ENCODE results near the gene NSUN7. TPM values are rescaled to one million over a fixed set of nuclear protein-coding genes. Genes with fewer than 3 reads are reported as not detected.
A peak's percentile ranks its signal among the peaks of the same experiment; 100 is the strongest.

Gene NSUN7
- total RNA-seq, 3 donors from 2014 or later, result 0.80 to 19.3 (median 9.5) TPM

GRCh38 chr4:40838742-40839141 is 89.0 kb downstream of the NSUN7 start:
- no peaks in the 10 kb centered on the region for H3K9me3 ChIP-seq
- no peak overlapping the region for H3K27ac ChIP-seq
- H3K27me3 ChIP-seq, result no peaks in the 10 kb centered on the region
- H3K36me3 ChIP-seq, result no peaks in the 10 kb centered on the region
- H3K4me3 ChIP-seq, result no peak overlapping the region
- peaks cover 0 to 5% of the 10 kb centered on the region in 2 donors for H3K4me1 ChIP-seq
- DNase-seq (ENCODE audit: low spot score in 2 of 2), result no peak
- intact Hi-C loops (cut with DNase I; ENCODE audit: low total_unique reads), result no loop called here
- no peak for TF ChIP-seq POLR2AphosphoS5 (IDR thresholded peaks at IDR 0.05)
- no peak for TF ChIP-seq POLR2A (IDR thresholded peaks at IDR 0.05)
- no peak for TF ChIP-seq CTCF (IDR thresholded peaks at IDR 0.05)

- no peak overlapping the region for H3K4me3 ChIP-seq
- H3K36me3 ChIP-seq, result no peaks in the 10 kb centered on the region
- no peak for DNase-seq (ENCODE audit: low spot score in 2 of 2)
- intact Hi-C loops (cut with DNase I; ENCODE audit: low total_unique reads), result no loop called here
- H3K4me1 ChIP-seq, result peaks cover 0 to 12% of the 10 kb centered on the region in 2 donors
- no peaks in the 10 kb centered on the region for H3K27me3 ChIP-seq
- no peak for TF ChIP-seq POLR2A (IDR thresholded peaks at IDR 0.05)
- TF ChIP-seq POLR2AphosphoS5 (IDR thresholded peaks at IDR 0.05), result no peak
- TF ChIP-seq CTCF (IDR thresholded peaks at IDR 0.05), result no peak
- peak overlapping the region in 1 of 2 donors; percentile 12 for H3K27ac ChIP-seq
- H3K9me3 ChIP-seq, result no peaks in the 10 kb centered on the region
These were observed 90.7 kb downstream of the NSUN7 start for GRCh38 chr4:40840255-40840984.

- H3K4me1 ChIP-seq, result peaks cover 0 to 12% of the 10 kb centered on the region in 2 donors
- no peaks in the 10 kb centered on the region for H3K9me3 ChIP-seq
- peak overlapping the region in 1 of 2 donors; percentile 12 for H3K27ac ChIP-seq
- H3K4me3 ChIP-seq, result no peak overlapping the region
- intact Hi-C loops (cut with DNase I; ENCODE audit: low total_unique reads), result no loop called here
- DNase-seq (ENCODE audit: low spot score in 2 of 2), result peak; percentile 29 to 71
- no peak for TF ChIP-seq POLR2AphosphoS5 (IDR thresholded peaks at IDR 0.05)
- TF ChIP-seq CTCF (IDR thresholded peaks at IDR 0.05), result peak; percentile 18 to 54 (median 39)
- no peaks in the 10 kb centered on the region for H3K27me3 ChIP-seq
- no peaks in the 10 kb centered on the region for H3K36me3 ChIP-seq
These were observed 91.3 kb downstream of the NSUN7 start for GRCh38 chr4:40840985-40841571.

GRCh38 chr4:40842318-40842717 is 92.6 kb downstream of the NSUN7 start:
- TF ChIP-seq POLR2AphosphoS5 (IDR thresholded peaks at IDR 0.05), result no peak
- TF ChIP-seq CTCF (IDR thresholded peaks at IDR 0.05), result no peak
- no peak for TF ChIP-seq POLR2A (IDR thresholded peaks at IDR 0.05)
- no peaks in the 10 kb centered on the region for H3K36me3 ChIP-seq
- H3K27ac ChIP-seq, result peak overlapping the region in 1 of 2 donors; percentile 36
- H3K4me1 ChIP-seq, result peaks cover 0 to 12% of the 10 kb centered on the region in 2 donors
- H3K27me3 ChIP-seq, result no peaks in the 10 kb centered on the region
- no peak overlapping the region for H3K4me3 ChIP-seq
- no peaks in the 10 kb centered on the region for H3K9me3 ChIP-seq
- intact Hi-C loops (cut with DNase I; ENCODE audit: low total_unique reads), result no loop called here
- no peak for DNase-seq (ENCODE audit: low spot score in 2 of 2)

GRCh38 chr4:40842725-40843423 is 93.1 kb downstream of the NSUN7 start:
- intact Hi-C loops (cut with DNase I; ENCODE audit: low total_unique reads), result no loop called here
- no peaks in the 10 kb centered on the region for H3K36me3 ChIP-seq
- no peaks in the 10 kb centered on the region for H3K9me3 ChIP-seq
- DNase-seq (ENCODE audit: low spot score in 2 of 2), result peak; percentile 32 to 62
- peaks cover 0 to 12% of the 10 kb centered on the region in 2 donors for H3K4me1 ChIP-seq
- H3K27ac ChIP-seq, result peak overlapping the region in 1 of 2 donors; percentile 36
- TF ChIP-seq CTCF (IDR thresholded peaks at IDR 0.05) (no peak), POLR2A (IDR thresholded peaks at IDR 0.05) (no peak), POLR2AphosphoS5 (IDR thresholded peaks at IDR 0.05) (no peak)
- H3K4me3 ChIP-seq, result no peak overlapping the region
- H3K27me3 ChIP-seq, result no peaks in the 10 kb centered on the region
